ENCODE results near the gene MYO7A.

MYO7A gene

GRCh38 chr11:77155082-77155475, 27.0 kb downstream of the MYO7A start:
- no peak for TF ChIP-seq CTCF (IDR thresholded peaks at IDR 0.05; ENCODE audit: extremely low read depth, missing control alignments)
- DNase-seq (ENCODE audit: low spot score) = no peak

DNA sequence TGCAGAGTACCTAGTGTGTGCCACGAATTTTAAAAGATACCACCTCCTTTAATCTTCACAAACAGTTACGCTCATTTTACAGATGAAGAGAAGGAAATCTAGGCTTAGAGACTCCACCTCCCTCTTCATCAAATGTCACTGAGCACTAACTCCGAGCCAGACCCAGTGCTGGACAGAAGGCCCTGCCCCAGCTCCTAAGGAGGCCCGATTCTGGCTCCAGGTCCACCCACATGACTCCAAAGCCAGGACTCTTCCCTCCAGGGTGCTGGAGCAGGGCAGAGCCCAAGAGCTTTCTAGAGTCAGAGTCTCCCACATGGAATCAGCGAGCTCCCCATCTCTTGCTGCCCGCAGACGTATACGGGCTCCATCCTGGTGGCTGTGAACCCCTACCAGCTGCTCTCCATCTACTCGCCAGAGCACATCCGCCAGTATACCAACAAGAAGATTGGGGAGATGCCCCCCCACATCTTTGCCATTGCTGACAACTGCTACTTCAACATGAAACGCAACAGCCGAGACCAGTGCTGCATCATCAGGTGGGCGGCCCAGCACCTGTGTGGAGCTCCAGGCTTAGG, 27.6 kb downstream of the MYO7A start:
- no peak for TF ChIP-seq CTCF (IDR thresholded peaks at IDR 0.05; ENCODE audit: extremely low read depth, missing control alignments)

GRCh38 chr11:77156396-77157195, 28.6 kb downstream of the MYO7A start:
- TF ChIP-seq CTCF (IDR thresholded peaks at IDR 0.05; ENCODE audit: extremely low read depth, missing control alignments) = no peak
- no peak for DNase-seq (ENCODE audit: low spot score)

More for the DNA sequence above, 27.6 kb downstream of the MYO7A start:
- no peak for DNase-seq (ENCODE audit: low spot score)

DNA sequence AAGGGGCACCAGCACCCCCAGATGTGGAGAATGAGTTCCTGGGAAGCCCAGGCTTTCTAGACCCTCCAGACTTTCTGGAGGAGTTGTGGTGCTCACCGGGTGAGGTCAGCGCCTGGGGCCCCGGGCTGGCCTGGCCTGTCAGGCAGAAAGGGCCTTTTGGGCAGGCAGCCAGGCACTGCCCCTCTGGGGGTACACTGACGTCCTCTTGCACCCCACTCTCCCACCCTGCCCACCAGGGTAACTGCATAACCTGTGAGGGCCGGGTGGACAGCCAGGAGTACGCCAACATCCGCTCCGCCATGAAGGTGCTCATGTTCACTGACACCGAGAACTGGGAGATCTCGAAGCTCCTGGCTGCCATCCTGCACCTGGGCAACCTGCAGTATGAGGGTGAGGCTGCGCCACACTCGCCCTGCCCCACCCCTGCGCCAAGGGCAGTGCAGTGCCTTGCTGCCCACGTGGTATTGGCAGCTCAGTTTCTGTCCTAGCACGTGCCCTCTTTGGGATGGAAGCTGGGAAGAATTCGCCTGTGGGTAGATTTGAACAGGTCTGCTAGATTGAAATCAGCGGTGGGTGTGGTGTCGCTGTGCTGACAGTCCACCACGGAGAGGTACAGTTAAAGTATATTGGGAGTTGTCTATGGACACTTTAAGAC, 30.1 kb downstream of the MYO7A start:
- no peak for TF ChIP-seq CTCF (IDR thresholded peaks at IDR 0.05; ENCODE audit: extremely low read depth, missing control alignments)
- no peak for DNase-seq (ENCODE audit: low spot score)

DNA sequence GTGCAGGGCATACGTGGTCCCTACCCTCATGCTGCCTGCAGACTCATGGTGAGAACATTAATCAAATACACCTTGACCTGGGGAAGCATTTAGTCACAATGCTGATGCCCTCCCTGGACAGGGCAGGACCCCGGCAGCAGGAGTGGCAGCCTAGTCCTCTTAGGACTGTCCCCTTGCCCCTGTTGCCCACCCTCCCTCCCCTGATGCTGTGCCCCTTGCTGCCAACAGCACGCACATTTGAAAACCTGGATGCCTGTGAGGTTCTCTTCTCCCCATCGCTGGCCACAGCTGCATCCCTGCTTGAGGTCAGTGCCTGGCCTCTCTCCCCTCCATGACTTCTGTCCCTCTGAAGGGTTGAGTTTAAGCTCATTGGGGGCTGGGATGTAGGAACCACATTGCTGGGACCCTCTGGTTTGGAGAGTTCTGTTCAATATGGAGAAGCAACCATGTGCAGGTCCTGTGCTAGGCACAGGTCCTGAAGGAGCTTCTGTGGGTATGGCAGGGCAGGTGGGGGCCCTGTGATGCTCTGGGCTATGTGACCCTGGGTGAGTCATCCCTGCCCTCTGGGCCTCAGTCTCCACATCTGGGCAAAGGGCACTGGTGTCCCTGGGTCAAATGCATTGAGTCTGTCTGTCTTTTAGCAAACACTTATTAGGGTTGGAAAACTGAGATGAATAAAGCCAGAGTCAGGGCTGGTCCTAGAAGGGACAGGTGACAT, 31.3 kb downstream of the MYO7A start:
- DNase-seq (ENCODE audit: low spot score) = no peak
- no peak for TF ChIP-seq CTCF (IDR thresholded peaks at IDR 0.05; ENCODE audit: extremely low read depth, missing control alignments)

GRCh38 chr11:77159937-77160495, 32.0 kb downstream of the MYO7A start:
- no peak for TF ChIP-seq CTCF (IDR thresholded peaks at IDR 0.05; ENCODE audit: extremely low read depth, missing control alignments)

More at GRCh38 chr11:77159937-77160495, 32.0 kb downstream of the MYO7A start:
- DNase-seq (ENCODE audit: low spot score) = no peak

All from GM20000 (cell line).